Neuronal stem cell (in vitro differentiated cells): ENCODE measurements around the gene ACVR1B.
A peak's percentile ranks its signal among the peaks of the same experiment; 100 is the strongest.

Experiments
- DNase-seq: peaks from one replicate; pipeline ENCODE4 v3.0.0-alpha.2; 2013; ENCODE audit warnings: low spot score
- H2AFZ ChIP-seq: one replicate; pipeline ENCODE4 v1.6.1; 2013; ENCODE audit warnings: mild to moderate bottlenecking, low read length, inconsistent platforms
- H2AK5ac ChIP-seq: 2 replicates; pipeline ENCODE4 v1.6.1; 2013; ENCODE audit warnings: low read depth, mild to moderate bottlenecking, inconsistent platforms, low read length, moderate library complexity, mixed read lengths
- H2BK120ac ChIP-seq: 2 replicates; pipeline ENCODE4 v1.6.1; 2013; ENCODE audit warnings: low read depth, mild to moderate bottlenecking, inconsistent platforms, low read length, moderate library complexity, mixed read lengths
- H2BK12ac ChIP-seq: one replicate; pipeline ENCODE4 v1.6.1; 2013; ENCODE audit warnings: low read length, inconsistent platforms
- H2BK15ac ChIP-seq: 2 replicates; pipeline ENCODE4 v1.6.1; 2013; ENCODE audit warnings: mild to moderate bottlenecking, low read length, inconsistent platforms, mixed read lengths
- H2BK5ac ChIP-seq: one replicate; pipeline ENCODE4 v1.6.1; 2013; ENCODE audit warnings: inconsistent platforms, mild to moderate bottlenecking, low read length, moderate library complexity
- H3K14ac ChIP-seq: one replicate; pipeline ENCODE4 v1.6.1; 2013; ENCODE audit warnings: low read length, inconsistent platforms
- H3K18ac ChIP-seq: 2 replicates; pipeline ENCODE4 v1.6.1; 2013; ENCODE audit warnings: low read length, inconsistent platforms
- H3K23ac ChIP-seq: 2 replicates; pipeline ENCODE4 v1.6.1; 2013; ENCODE audit warnings: low read depth, mild to moderate bottlenecking, mixed read lengths, low read length, inconsistent platforms; ENCODE audit not compliant: poor library complexity
- H3K27ac ChIP-seq: replicated peaks from 3 replicates; pipeline ENCODE4 v1.5.1; 2013; ENCODE audit warnings: low read length, inconsistent platforms
- H3K27me3 ChIP-seq, 3 experiments: 2 replicates each; pipeline ENCODE4 v1.6.1; 2013; ENCODE audit warnings: low read length in 3 of 3, mild to moderate bottlenecking in 2 of 3, inconsistent platforms in 1 of 3, low read depth in 1 of 3, mixed read lengths in 1 of 3, moderate library complexity in 1 of 3; ENCODE audit not compliant: control insufficient read depth in 3 of 3, insufficient read depth in 3 of 3
- H3K36me3 ChIP-seq, 2 donors: replicated peaks in 1 of 2; 2 replicates each; pipeline ENCODE4 v1.6.1; 2013; ENCODE audit warnings: low read length in 2 of 2; ENCODE audit not compliant: control insufficient read depth in 2 of 2, insufficient read depth in 2 of 2
- H3K4ac ChIP-seq: 2 replicates; pipeline ENCODE4 v1.6.1; 2013; ENCODE audit warnings: inconsistent platforms, mild to moderate bottlenecking, low read length, moderate library complexity
- H3K4me1 ChIP-seq, 2 donors: 1 replicate in 1 of 2; 2 replicates in 1 of 2; pipeline ENCODE4 v1.6.1; 2013; ENCODE audit warnings: low read length in 2 of 2, low read depth in 1 of 2; ENCODE audit not compliant: control insufficient read depth in 2 of 2, insufficient read depth in 1 of 2
- H3K4me2 ChIP-seq: one replicate; pipeline ENCODE4 v1.6.1; 2013; ENCODE audit warnings: mild to moderate bottlenecking, low read length, inconsistent platforms; ENCODE audit not compliant: insufficient read depth, poor library complexity, severe bottlenecking
- H3K4me3 ChIP-seq, 2 donors: 2 replicates each; pipeline ENCODE4 v1.5.1; 2013; ENCODE audit warnings: low read length in 2 of 2, mild to moderate bottlenecking in 2 of 2, inconsistent platforms in 1 of 2, moderate library complexity in 1 of 2
- H3K79me1 ChIP-seq: one replicate; pipeline ENCODE4 v1.6.1; 2013; ENCODE audit warnings: low read depth, mild to moderate bottlenecking, inconsistent platforms, low read length, moderate library complexity
- H3K9ac ChIP-seq: one replicate; pipeline ENCODE4 v1.6.1; 2013; ENCODE audit warnings: mild to moderate bottlenecking, low read depth, low read length, inconsistent platforms; ENCODE audit not compliant: poor library complexity
- H3K9me3 ChIP-seq, 2 donors: replicated peaks in 1 of 2; 2 replicates each; pipeline versions ENCODE3 to v1.6.1; 2013; ENCODE audit warnings: low read length in 2 of 2, mild to moderate bottlenecking in 2 of 2, inconsistent platforms in 1 of 2, low read depth in 1 of 2, mixed read lengths in 1 of 2, moderate library complexity in 1 of 2; ENCODE audit not compliant: control insufficient read depth in 2 of 2, insufficient read depth in 1 of 2
- H4K8ac ChIP-seq: one replicate; pipeline ENCODE4 v1.6.1; 2013; ENCODE audit warnings: low read depth, mild to moderate bottlenecking, inconsistent platforms, low read length, moderate library complexity
- H4K91ac ChIP-seq: one replicate; pipeline ENCODE4 v1.6.1; 2013; ENCODE audit warnings: low read length, low read depth, mild to moderate bottlenecking, inconsistent platforms; ENCODE audit not compliant: poor library complexity
- WGBS, 2 donors: extraction: QIAGEN DNeasy Blood & Tissue Kit; methylation state at CpG; one replicate each; pipeline ENCODE4 v1.1.7; 2013; ENCODE audit warnings: missing lambda C conversion rate in 2 of 2, mixed read lengths in 1 of 2; ENCODE audit not compliant: insufficient read length in 2 of 2, insufficient replicate concordance in 1 of 2; ENCODE audit errors: extremely low coverage in 2 of 2; 5-methylcytosine and 5-hydroxymethylcytosine counted together

ACVR1B gene

DNA sequence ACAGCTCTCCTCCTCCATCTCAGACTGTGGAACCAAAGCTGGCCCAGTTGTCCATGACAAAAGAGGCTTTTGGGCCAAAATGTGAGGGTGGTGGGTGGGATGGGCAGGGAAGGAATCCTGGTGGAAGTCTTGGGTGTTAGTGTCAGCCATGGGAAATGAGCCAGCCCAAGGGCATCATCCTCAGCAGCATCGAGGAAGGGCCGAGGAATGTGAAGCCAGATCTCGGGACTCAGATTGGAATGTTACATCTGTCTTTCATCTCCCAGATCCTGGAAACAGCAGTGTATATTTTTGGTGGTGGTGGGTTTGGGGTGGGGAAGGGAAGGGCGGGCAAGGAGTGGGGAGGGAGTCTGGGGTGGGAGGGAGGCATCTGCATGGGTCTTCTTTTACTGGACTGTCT, 43.5 kb downstream of the ACVR1B start:
- no peak overlapping the region for H3K27ac ChIP-seq
- H3K27me3 ChIP-seq = no peaks in the 10 kb centered on the region
- H2BK15ac ChIP-seq = no peak overlapping the region
- H2AK5ac ChIP-seq = no peak overlapping the region
- no peak overlapping the region for H3K18ac ChIP-seq
- no peak overlapping the region for H3K23ac ChIP-seq
- no peaks in the 10 kb centered on the region for H3K79me1 ChIP-seq
- no CpG with 5 or more reads among the region's 4 CpGs for WGBS, 2 donors
- H3K14ac ChIP-seq = no peak overlapping the region
- no peak overlapping the region for H3K4ac ChIP-seq
- H3K4me3 ChIP-seq = no peak overlapping the region
- H2BK120ac ChIP-seq = no peak overlapping the region
- no peak overlapping the region for H2BK5ac ChIP-seq
- H3K36me3 ChIP-seq = peaks cover 23 to 95% of the 10 kb centered on the region in 2 donors
- peak overlapping the region; percentile 47 for H3K9ac ChIP-seq
- no peak overlapping the region for H2BK12ac ChIP-seq
- no peak overlapping the region for H4K8ac ChIP-seq
- peaks cover 0 to 7% of the 10 kb centered on the region in 2 donors for H3K4me1 ChIP-seq
- no peak overlapping the region for H4K91ac ChIP-seq
- no peak overlapping the region for H2AFZ ChIP-seq
- DNase-seq = no peak
- no peak overlapping the region for H3K4me2 ChIP-seq
- H3K9me3 ChIP-seq = no peaks in the 10 kb centered on the region

DNA sequence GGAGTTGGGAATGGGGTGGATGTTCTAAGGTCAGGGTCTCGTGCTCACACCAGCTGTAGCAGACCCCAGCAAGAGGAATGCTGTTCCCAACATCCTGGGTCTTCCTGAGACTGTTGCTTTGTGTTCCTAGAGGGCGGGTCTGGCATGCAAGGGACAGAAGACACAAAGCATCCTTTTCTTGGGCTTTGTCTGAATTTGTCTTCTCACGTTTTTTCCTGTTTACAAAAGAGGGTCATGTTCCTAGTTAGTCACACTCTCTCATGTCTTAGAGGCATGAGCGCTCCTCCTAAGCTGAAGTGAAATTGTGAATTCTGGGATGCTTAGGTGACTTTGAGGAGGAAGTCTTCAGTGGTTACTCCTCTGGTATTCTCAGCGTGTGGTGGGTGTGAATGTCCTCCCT, 45.6 kb downstream of the ACVR1B start:
- no peak overlapping the region for H3K18ac ChIP-seq
- no peak overlapping the region for H2BK5ac ChIP-seq
- no peak overlapping the region for H4K91ac ChIP-seq
- no peak overlapping the region for H3K27ac ChIP-seq
- H3K4me3 ChIP-seq = no peak overlapping the region
- WGBS, 2 donors = no CpG with 5 or more reads among the region's 5 CpGs
- H3K23ac ChIP-seq = no peak overlapping the region
- peaks cover 19 to 83% of the 10 kb centered on the region in 2 donors for H3K36me3 ChIP-seq
- H2BK15ac ChIP-seq = no peak overlapping the region
- H2AFZ ChIP-seq = no peak overlapping the region
- no peak for DNase-seq
- no peak overlapping the region for H2BK12ac ChIP-seq
- H2AK5ac ChIP-seq = no peak overlapping the region
- H4K8ac ChIP-seq = no peak overlapping the region
- no peak overlapping the region for H3K14ac ChIP-seq
- no peaks in the 10 kb centered on the region for H3K79me1 ChIP-seq
- no peak overlapping the region for H3K4me2 ChIP-seq
- no peak overlapping the region for H2BK120ac ChIP-seq
- H3K9me3 ChIP-seq = no peaks in the 10 kb centered on the region
- H3K4me1 ChIP-seq = peaks cover 0 to 7% of the 10 kb centered on the region in 2 donors
- H3K27me3 ChIP-seq = no peaks in the 10 kb centered on the region
- no peak overlapping the region for H3K9ac ChIP-seq
- no peak overlapping the region for H3K4ac ChIP-seq

DNA sequence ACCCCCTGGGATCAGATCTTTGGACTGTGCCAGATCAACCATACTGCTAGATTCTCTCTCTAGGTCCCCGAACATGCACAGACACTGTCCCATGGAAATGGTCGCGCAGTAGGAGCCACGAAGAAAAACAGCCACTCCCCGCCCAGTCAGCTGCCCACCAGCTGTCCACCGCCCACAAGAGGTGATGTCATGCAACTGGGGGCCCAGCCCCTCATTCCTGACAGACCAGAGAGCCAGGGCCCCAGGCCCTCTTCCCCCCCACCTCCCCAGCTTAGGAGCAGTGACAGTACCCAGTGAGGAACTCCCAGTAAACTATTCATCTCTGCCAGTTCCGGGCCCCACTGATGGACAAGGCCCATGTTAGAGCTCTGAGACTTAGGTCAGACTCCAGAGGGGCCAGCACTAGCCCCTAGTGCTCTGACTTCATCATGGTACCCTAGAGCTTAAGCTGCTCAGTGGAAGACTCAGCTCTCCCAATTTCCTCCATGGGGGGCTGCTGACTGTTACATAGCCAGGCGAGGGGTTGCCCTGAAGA, 51.6 kb downstream of the ACVR1B start:
- Histone ChIP-seq H3K79me1 (no peaks in the 10 kb centered on the region), H3K36me3 (peaks cover under 1 to 37% of the 10 kb centered on the region in 2 donors), H3K18ac (no peak overlapping the region), H3K9ac (no peak overlapping the region), H3K27ac (no peak overlapping the region), H4K91ac (no peak overlapping the region), H3K4me3 (no peak overlapping the region), H3K4me2 (no peak overlapping the region), H3K14ac (no peak overlapping the region), H3K27me3 (peaks cover 0 to 24% (median 0%) of the 10 kb centered on the region in 3 experiments), H3K4ac (no peak overlapping the region), H3K4me1 (peaks cover 9% of the 10 kb centered on the region in 2 donors), H3K23ac (no peak overlapping the region), H2BK15ac (no peak overlapping the region), H2BK5ac (no peak overlapping the region), H2BK12ac (no peak overlapping the region), H4K8ac (no peak overlapping the region), H2BK120ac (no peak overlapping the region), H3K9me3 (no peaks in the 10 kb centered on the region), H2AK5ac (no peak overlapping the region), H2AFZ (no peak overlapping the region)
- DNase-seq = no peak
- WGBS, 2 donors = no CpG with 5 or more reads among the region's 8 CpGs

DNA sequence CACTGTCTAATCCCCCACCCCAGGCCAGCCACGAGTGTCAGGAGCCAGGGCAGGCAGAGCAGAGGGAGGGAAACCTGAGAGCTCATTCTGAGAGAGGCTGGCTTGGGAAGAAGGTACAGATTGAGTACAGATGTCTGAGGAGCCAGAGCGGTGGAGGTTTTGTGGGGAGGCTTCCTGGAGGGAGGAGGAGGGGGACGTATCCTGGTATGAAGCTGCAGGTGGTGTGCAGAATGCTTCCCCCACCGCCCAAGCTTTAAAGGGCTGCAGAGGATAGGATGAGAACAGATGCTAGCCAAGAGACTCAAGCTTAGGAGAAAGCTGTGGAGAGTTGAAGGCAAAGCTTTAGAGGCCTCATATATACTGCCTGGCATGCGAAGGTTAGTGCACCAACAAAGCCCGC, 52.1 kb downstream of the ACVR1B start:
- H3K4me3 ChIP-seq = no peak overlapping the region
- no peak overlapping the region for H2BK12ac ChIP-seq
- no peak overlapping the region for H3K4me2 ChIP-seq
- H3K14ac ChIP-seq = no peak overlapping the region
- H4K8ac ChIP-seq = no peak overlapping the region
- H3K36me3 ChIP-seq = peaks cover 0 to 34% of the 10 kb centered on the region in 2 donors
- no peak overlapping the region for H4K91ac ChIP-seq
- H2BK15ac ChIP-seq = no peak overlapping the region
- no CpG with 5 or more reads among the region's 6 CpGs for WGBS, 2 donors
- H3K9ac ChIP-seq = no peak overlapping the region
- H3K4me1 ChIP-seq = peaks cover 9% of the 10 kb centered on the region in 2 donors
- peaks cover 0 to 28% (median 0%) of the 10 kb centered on the region in 3 experiments for H3K27me3 ChIP-seq
- H3K79me1 ChIP-seq = no peaks in the 10 kb centered on the region
- H3K4ac ChIP-seq = no peak overlapping the region
- H3K23ac ChIP-seq = no peak overlapping the region
- no peak overlapping the region for H3K27ac ChIP-seq
- H2AFZ ChIP-seq = no peak overlapping the region
- H2BK5ac ChIP-seq = no peak overlapping the region
- H3K9me3 ChIP-seq = no peaks in the 10 kb centered on the region
- no peak overlapping the region for H3K18ac ChIP-seq
- DNase-seq = no peak
- H2AK5ac ChIP-seq = no peak overlapping the region
- H2BK120ac ChIP-seq = no peak overlapping the region
